Retina (tissue), 1 donor: ENCODE measurements around the gene TMPRSS9.
A peak's percentile ranks its signal among the peaks of the same experiment; 100 is the strongest.
"Not testable (repeated sequence)": the region's sequence is repeated elsewhere in the genome, so short reads cannot be mapped to it uniquely, and the experiment has no call there.

ENCODE experiments used
- DNase-seq: peaks from one replicate; pipeline ENCODE4 v3.0.0-alpha.2; 2016

TMPRSS9 gene

GRCh38 chr19:2443116-2443784 is 83.2 kb downstream of the TMPRSS9 start:
- DNase-seq, result no peak

- DNase-seq, result no peak
Observed at GRCh38 chr19:2443785-2444182, 83.7 kb downstream of the TMPRSS9 start.

GRCh38 chr19:2444251-2445002 is 84.4 kb downstream of the TMPRSS9 start:
- DNase-seq, result no peak

GRCh38 chr19:2446381-2446780 is 86.3 kb downstream of the TMPRSS9 start:
- peak; percentile 49 for DNase-seq

GRCh38 chr19:2449019-2449418 is 89.0 kb downstream of the TMPRSS9 start:
- DNase-seq, result no peak

GRCh38 chr19:2451138-2451537 is 91.1 kb downstream of the TMPRSS9 start:
- DNase-seq, result no peak

- DNase-seq, result no peak
Observed at GRCh38 chr19:2451741-2452140, 91.7 kb downstream of the TMPRSS9 start.

GRCh38 chr19:2453431-2454025 is 93.5 kb downstream of the TMPRSS9 start:
- DNase-seq, result no peak

- no peak for DNase-seq
Observed at GRCh38 chr19:2454199-2454961, 94.3 kb downstream of the TMPRSS9 start.

- DNase-seq, result no peak
Observed at GRCh38 chr19:2454962-2455850, 95.1 kb downstream of the TMPRSS9 start.

- no peak for DNase-seq
Observed at GRCh38 chr19:2455851-2456570, 95.9 kb downstream of the TMPRSS9 start.

GRCh38 chr19:2457394-2458037 is 97.5 kb downstream of the TMPRSS9 start:
- no peak for DNase-seq

- DNase-seq, result no peak
Observed at GRCh38 chr19:2458054-2458453, 98.0 kb downstream of the TMPRSS9 start.

- DNase-seq, result not testable (repeated sequence)
Observed at GRCh38 chr19:2458776-2459175, 98.7 kb downstream of the TMPRSS9 start.

- DNase-seq, result no peak
Observed at GRCh38 chr19:2460245-2460644, 100.2 kb downstream of the TMPRSS9 start.

- peak; percentile 65 for DNase-seq
Observed at GRCh38 chr19:2461751-2462634, 101.9 kb downstream of the TMPRSS9 start.

GRCh38 chr19:2462635-2463421 is 102.8 kb downstream of the TMPRSS9 start:
- peak; percentile 91 for DNase-seq

GRCh38 chr19:2463694-2464093 is 103.6 kb downstream of the TMPRSS9 start:
- DNase-seq, result not testable (repeated sequence)

GRCh38 chr19:2464389-2464788 is 104.3 kb downstream of the TMPRSS9 start:
- no peak for DNase-seq
